ENCODE data around the gene MSN. TPM values are rescaled to one million over a fixed set of nuclear protein-coding genes. Genes with fewer than 3 reads are reported as not detected.

The MSN gene
- total RNA-seq, 1 experiment from 2014 or later = 119 TPM

GRCh38 chrX:65637335-65637734 lies 30.1 kb upstream of the MSN start:
- H3K27ac ChIP-seq (ENCODE audit: low read depth, low read length) = no peak overlapping the region
- H3K4me3 ChIP-seq (replicated peaks in 1 of 2; ENCODE audit: low read depth in 1 of 2, low read length in 2 of 2) = no peak overlapping the region
- no peaks in the 10 kb centered on the region for H4K20me1 ChIP-seq (ENCODE audit: insufficient read depth)
- DNase-seq (ENCODE audit: low read depth, low spot score) (no peak), ATAC-seq (no peak)
- H3K36me3 ChIP-seq (ENCODE audit: control insufficient read depth in 1 of 2, insufficient read depth in 2 of 2, low read length in 2 of 2) = no peaks in the 10 kb centered on the region
- ChIA-PET POLR2A (no interaction called here), CTCF (no interaction called here), RAD21 (ENCODE audit: low non-redundant PET in 1 of 2, low total read pairs in 2 of 2, uncharacterized antibody in 2 of 2, unreplicated experiment in 2 of 2) (no interaction called here)
- peaks cover under 1 to 10% of the 10 kb centered on the region in 2 experiments; a peak in 2 of 4 replicates for H3K4me1 ChIP-seq (ENCODE audit: control insufficient read depth in 1 of 2, insufficient read depth in 2 of 2, low read length in 2 of 2)
- no peak for TF ChIP-seq SIN3A (IDR thresholded peaks at IDR 0.05; ENCODE audit: low read depth)
- BruUV-seq (replicated peaks) = no TSS peak
- no peak overlapping the region for H3K9ac ChIP-seq (ENCODE audit: low read length)
- no peaks in the 10 kb centered on the region for H3K79me2 ChIP-seq (ENCODE audit: insufficient read depth, low read length)
- H3K9me2 ChIP-seq (ENCODE audit: insufficient read depth) = no peaks in the 10 kb centered on the region
- H3K9me3 ChIP-seq (ENCODE audit: control insufficient read depth in 1 of 2, insufficient read depth in 1 of 2, low read depth in 1 of 2, low read length in 2 of 2) = no peaks in the 10 kb centered on the region
- H2AFZ ChIP-seq (ENCODE audit: low read depth, low read length, poor library complexity, severe bottlenecking) = no peak overlapping the region
- no peak overlapping the region for H3K4me2 ChIP-seq (ENCODE audit: low read length)
- no peaks in the 10 kb centered on the region for H3K27me3 ChIP-seq (ENCODE audit: insufficient read depth, low read length)
- intact Hi-C loops (cut with micrococcal nuclease) = no loop called here

GRCh38 chrX:65642914-65643491 lies 24.5 kb upstream of the MSN start:
- intact Hi-C loops (cut with micrococcal nuclease) = no loop called here
- peak; percentile 54 for ATAC-seq

More at GRCh38 chrX:65642914-65643491, 24.5 kb upstream of the MSN start:
- no peaks in the 10 kb centered on the region for H3K36me3 ChIP-seq (ENCODE audit: control insufficient read depth in 1 of 2, insufficient read depth in 2 of 2, low read length in 2 of 2)
- DNase-seq (ENCODE audit: low read depth, low spot score) = no peak
- RAD21 ChIA-PET (ENCODE audit: low non-redundant PET in 1 of 2, low total read pairs in 2 of 2, uncharacterized antibody in 2 of 2, unreplicated experiment in 2 of 2) = no interaction called here
- H3K9me3 ChIP-seq (ENCODE audit: control insufficient read depth in 1 of 2, insufficient read depth in 1 of 2, low read depth in 1 of 2, low read length in 2 of 2) = no peaks in the 10 kb centered on the region
- no peak overlapping the region for H2AFZ ChIP-seq (ENCODE audit: low read depth, low read length, poor library complexity, severe bottlenecking)
- H3K9ac ChIP-seq (ENCODE audit: low read length) = no peak overlapping the region
- no peak overlapping the region for H3K4me3 ChIP-seq (replicated peaks in 1 of 2; ENCODE audit: low read depth in 1 of 2, low read length in 2 of 2)
- no peaks in the 10 kb centered on the region for H4K20me1 ChIP-seq (ENCODE audit: insufficient read depth)
- POLR2A ChIA-PET = no interaction called here
- no TSS peak for BruUV-seq (replicated peaks)
- CTCF ChIA-PET = no interaction called here
- H3K27me3 ChIP-seq (ENCODE audit: insufficient read depth, low read length) = no peaks in the 10 kb centered on the region
- no peak for TF ChIP-seq REST (IDR thresholded peaks at IDR 0.05; ENCODE audit: low read depth)
- no peak for TF ChIP-seq YY1 (IDR thresholded peaks at IDR 0.05; ENCODE audit: extremely low read depth, insufficient replicate concordance, low read depth, low read length)
- no peak for TF ChIP-seq ZBTB33 (IDR thresholded peaks at IDR 0.05; ENCODE audit: extremely low read depth, insufficient replicate concordance, low read length)
- TF ChIP-seq RAD21 (IDR thresholded peaks at IDR 0.05; ENCODE audit: low read depth) = no peak
- no peak for TF ChIP-seq SP1 (IDR thresholded peaks at IDR 0.05; ENCODE audit: low read depth)
- no peak for TF ChIP-seq SRF (IDR thresholded peaks at IDR 0.05; ENCODE audit: low read depth)
- no peak for TF ChIP-seq EZH2 (IDR thresholded peaks at IDR 0.05)
- no peak for TF ChIP-seq EZH2phosphoT487 (IDR thresholded peaks at IDR 0.05; ENCODE audit: borderline replicate concordance)
- no peak for TF ChIP-seq TCF7L2 (IDR thresholded peaks at IDR 0.05; ENCODE audit: borderline replicate concordance, extremely low read depth, insufficient read depth, insufficient read length)
- TF ChIP-seq MAX (IDR thresholded peaks at IDR 0.05) = no peak
- TF ChIP-seq CEBPB (IDR thresholded peaks at IDR 0.05; ENCODE audit: low read depth) = no peak
- TF ChIP-seq ATF3 (IDR thresholded peaks at IDR 0.05) = no peak
- peak overlapping the region; percentile 50 for H3K4me2 ChIP-seq (ENCODE audit: low read length)
- H3K27ac ChIP-seq (ENCODE audit: low read depth, low read length) = peak overlapping the region; percentile 38
- H3K4me1 ChIP-seq (ENCODE audit: control insufficient read depth in 1 of 2, insufficient read depth in 2 of 2, low read length in 2 of 2) = peaks cover 21 to 35% of the 10 kb centered on the region in 2 experiments
- H3K79me2 ChIP-seq (ENCODE audit: insufficient read depth, low read length) = no peaks in the 10 kb centered on the region
- H3K9me2 ChIP-seq (ENCODE audit: insufficient read depth) = no peaks in the 10 kb centered on the region
